NB4 (cell line): ENCODE results near the gene KRTCAP3.

Source experiments
- POLR2A ChIP-seq: IDR thresholded peaks from 2 replicates; pipeline ENCODE4 v1.6.1; 2011; ENCODE audit warnings: mild to moderate bottlenecking; ENCODE audit not compliant: insufficient read length; ENCODE audit errors: extremely low read depth
- TF ChIP-seq, protein P1 (sequence below): IDR thresholded peaks from one replicate; pipeline ENCODE4 v1.5.1; 2012; ENCODE audit warnings: low read depth, low read length

DNA sequence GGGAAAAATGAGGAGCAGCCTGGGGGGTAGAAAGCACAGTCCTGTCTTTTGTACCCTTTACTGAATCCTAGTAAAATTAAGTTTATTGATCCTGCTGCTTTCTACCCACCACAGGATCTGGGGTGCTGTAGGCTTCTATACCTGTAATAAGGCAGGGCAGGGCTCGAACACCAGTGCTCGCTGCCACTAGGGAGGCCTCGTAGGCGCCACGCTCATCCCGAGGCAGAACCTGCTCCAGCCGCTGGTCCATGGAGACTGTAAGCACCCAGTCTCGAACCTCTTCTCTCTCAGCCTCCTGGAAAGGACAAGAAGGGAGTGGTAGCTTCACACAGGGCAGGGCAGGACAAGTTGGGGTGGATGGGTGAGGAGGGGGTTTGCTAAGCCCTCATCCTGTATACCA is 3.0 kb downstream of the KRTCAP3 start:
- TF ChIP-seq, protein P1, sequence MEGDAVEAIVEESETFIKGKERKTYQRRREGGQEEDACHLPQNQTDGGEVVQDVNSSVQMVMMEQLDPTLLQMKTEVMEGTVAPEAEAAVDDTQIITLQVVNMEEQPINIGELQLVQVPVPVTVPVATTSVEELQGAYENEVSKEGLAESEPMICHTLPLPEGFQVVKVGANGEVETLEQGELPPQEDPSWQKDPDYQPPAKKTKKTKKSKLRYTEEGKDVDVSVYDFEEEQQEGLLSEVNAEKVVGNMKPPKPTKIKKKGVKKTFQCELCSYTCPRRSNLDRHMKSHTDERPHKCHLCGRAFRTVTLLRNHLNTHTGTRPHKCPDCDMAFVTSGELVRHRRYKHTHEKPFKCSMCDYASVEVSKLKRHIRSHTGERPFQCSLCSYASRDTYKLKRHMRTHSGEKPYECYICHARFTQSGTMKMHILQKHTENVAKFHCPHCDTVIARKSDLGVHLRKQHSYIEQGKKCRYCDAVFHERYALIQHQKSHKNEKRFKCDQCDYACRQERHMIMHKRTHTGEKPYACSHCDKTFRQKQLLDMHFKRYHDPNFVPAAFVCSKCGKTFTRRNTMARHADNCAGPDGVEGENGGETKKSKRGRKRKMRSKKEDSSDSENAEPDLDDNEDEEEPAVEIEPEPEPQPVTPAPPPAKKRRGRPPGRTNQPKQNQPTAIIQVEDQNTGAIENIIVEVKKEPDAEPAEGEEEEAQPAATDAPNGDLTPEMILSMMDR = no peak
- TF ChIP-seq POLR2A = no peak
